ENCODE results near the gene CCM2L. TPM values are rescaled to one million over a fixed set of nuclear protein-coding genes. Genes with fewer than 3 reads are reported as not detected.

The CCM2L gene
- total and polyA plus RNA-seq, 7 donors = 3.3 to 7.3 (median 4.0) TPM

DNA sequence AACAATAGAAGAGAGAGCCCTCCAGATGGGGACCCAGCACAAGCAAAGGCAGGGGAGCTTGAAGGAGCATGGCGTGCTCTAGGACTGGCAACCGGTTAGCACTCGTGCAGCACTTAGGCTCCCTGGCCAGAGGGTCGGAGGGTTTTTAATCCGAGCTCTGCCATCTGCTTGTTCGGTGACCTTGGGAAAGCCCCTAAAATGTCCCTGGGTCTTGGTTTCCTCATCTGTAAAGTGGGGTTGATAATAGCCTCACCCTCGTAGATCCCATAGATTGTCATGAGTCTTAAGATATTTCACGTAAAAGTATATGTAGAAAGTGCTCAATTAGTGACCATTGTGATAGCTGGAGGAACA lies 25.2 kb downstream of the CCM2L start:
- H3K4me1 ChIP-seq = no peaks in the 10 kb centered on the region
- H3K27me3 ChIP-seq (ENCODE audit: insufficient read depth in 3 of 3, low read length in 2 of 3) = peaks cover 0 to 46% (median 3%) of the 10 kb centered on the region in 3 donors
- 75 to 84% (median 83%) methylated on average over 8 of the region's 8 CpGs for WGBS, 3 donors
- DNase-seq (no peak), ATAC-seq (no peak)
- H3K36me3 ChIP-seq (ENCODE audit: insufficient read depth in 1 of 2, low read depth in 1 of 2) = no peaks in the 10 kb centered on the region
- no peak overlapping the region for H3K4me3 ChIP-seq
- intact Hi-C loops (cut with DNase I) = loop anchor here in 1 of 2 donors (10.0 kb wide), 2 partner anchors 211 to 311 kb away; partner anchors contain the start of gene BCL2L1
- no peaks in the 10 kb centered on the region for H3K9me3 ChIP-seq
- TF ChIP-seq, protein P1, sequence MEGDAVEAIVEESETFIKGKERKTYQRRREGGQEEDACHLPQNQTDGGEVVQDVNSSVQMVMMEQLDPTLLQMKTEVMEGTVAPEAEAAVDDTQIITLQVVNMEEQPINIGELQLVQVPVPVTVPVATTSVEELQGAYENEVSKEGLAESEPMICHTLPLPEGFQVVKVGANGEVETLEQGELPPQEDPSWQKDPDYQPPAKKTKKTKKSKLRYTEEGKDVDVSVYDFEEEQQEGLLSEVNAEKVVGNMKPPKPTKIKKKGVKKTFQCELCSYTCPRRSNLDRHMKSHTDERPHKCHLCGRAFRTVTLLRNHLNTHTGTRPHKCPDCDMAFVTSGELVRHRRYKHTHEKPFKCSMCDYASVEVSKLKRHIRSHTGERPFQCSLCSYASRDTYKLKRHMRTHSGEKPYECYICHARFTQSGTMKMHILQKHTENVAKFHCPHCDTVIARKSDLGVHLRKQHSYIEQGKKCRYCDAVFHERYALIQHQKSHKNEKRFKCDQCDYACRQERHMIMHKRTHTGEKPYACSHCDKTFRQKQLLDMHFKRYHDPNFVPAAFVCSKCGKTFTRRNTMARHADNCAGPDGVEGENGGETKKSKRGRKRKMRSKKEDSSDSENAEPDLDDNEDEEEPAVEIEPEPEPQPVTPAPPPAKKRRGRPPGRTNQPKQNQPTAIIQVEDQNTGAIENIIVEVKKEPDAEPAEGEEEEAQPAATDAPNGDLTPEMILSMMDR (IDR thresholded peaks at IDR 0.05) = no peak
- H3K27ac ChIP-seq = no peak overlapping the region

DNA sequence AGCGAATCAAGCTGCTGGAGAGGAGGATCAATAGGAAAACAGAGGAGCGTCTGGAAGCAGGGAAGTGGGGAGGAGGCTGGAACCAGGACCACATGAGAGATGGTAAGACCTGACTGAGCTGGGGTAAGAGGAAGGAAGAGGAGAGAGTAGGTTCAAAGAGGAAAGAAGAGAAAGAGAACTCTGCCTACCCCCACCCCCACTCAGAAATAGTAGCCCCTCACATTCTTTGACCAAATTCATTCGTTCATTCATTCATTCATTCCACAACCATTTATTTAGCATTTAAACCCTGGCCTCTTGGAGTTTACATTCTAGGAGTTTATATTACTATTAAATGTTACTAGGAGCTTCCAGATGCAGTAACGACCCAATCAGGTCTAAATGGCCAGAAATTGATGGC lies 26.0 kb downstream of the CCM2L start:
- DNase-seq (no peak), ATAC-seq (no peak)
- H3K36me3 ChIP-seq (ENCODE audit: insufficient read depth in 1 of 2, low read depth in 1 of 2) = no peaks in the 10 kb centered on the region
- no peak overlapping the region for H3K27ac ChIP-seq
- H3K9me3 ChIP-seq = no peaks in the 10 kb centered on the region
- no peak overlapping the region for H3K4me3 ChIP-seq
- H3K4me1 ChIP-seq = no peaks in the 10 kb centered on the region
- intact Hi-C loops (cut with DNase I) = loop anchor here in 1 of 2 donors (10.0 kb wide), 2 partner anchors 211 to 311 kb away; partner anchors contain the start of gene BCL2L1
- peaks cover 0 to 46% (median 3%) of the 10 kb centered on the region in 3 donors for H3K27me3 ChIP-seq (ENCODE audit: insufficient read depth in 3 of 3, low read length in 2 of 3)
- WGBS, 3 donors = 47 to 54% (median 54%) methylated on average over 4 of the region's 4 CpGs
- TF ChIP-seq, protein P1 (IDR thresholded peaks at IDR 0.05) = no peak

DNA sequence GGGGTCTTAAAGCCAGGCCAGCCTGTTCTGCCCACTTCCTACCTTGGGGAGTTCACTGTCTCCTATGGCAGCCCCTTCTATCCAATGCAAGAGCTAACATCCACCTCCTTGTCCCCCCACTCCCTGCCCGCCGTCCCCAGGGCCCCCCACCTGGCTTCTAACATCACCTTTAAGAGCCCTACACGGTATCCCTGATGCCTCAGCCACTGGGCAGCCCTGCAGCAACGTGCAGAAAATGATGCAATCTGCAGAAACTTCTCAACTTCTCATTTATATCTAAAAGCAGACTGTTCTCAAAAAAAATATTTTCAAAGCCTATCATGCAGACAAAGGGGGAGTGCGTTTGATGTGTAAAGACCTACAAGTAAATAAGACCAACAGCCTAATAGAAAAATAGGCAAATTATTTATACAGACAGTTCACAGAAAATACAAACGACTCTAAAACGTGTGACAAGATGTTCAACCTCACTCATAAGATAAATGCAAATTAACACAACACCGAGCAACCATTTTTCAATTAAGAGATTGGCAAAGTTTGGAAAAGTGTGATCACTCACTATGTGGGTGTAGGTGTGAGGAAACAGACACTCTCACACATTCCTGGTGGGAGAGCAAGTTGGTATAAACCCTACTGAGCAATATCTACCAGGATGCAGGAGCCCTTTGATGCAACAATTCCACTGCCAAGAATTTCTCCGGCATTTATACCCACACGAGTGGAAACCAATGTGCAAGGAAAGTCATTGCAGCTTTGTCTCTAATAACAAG lies 26.7 kb downstream of the CCM2L start:
- no peaks in the 10 kb centered on the region for H3K36me3 ChIP-seq (ENCODE audit: insufficient read depth in 1 of 2, low read depth in 1 of 2)
- ATAC-seq (no peak), DNase-seq (no peak)
- 49 to 64% (median 49%) methylated on average over 10 of the region's 10 CpGs for WGBS, 3 donors
- no peak overlapping the region for H3K4me3 ChIP-seq
- peaks cover 0 to 46% (median 3%) of the 10 kb centered on the region in 3 donors for H3K27me3 ChIP-seq (ENCODE audit: insufficient read depth in 3 of 3, low read length in 2 of 3)
- H3K4me1 ChIP-seq = no peaks in the 10 kb centered on the region
- TF ChIP-seq, protein P1 (IDR thresholded peaks at IDR 0.05) = no peak
- H3K9me3 ChIP-seq = no peaks in the 10 kb centered on the region
- intact Hi-C loops (cut with DNase I) = loop anchor here in 1 of 2 donors (10.0 kb wide), 2 partner anchors 212 to 312 kb away; partner anchors contain the start of gene BCL2L1
- H3K27ac ChIP-seq = no peak overlapping the region

DNA sequence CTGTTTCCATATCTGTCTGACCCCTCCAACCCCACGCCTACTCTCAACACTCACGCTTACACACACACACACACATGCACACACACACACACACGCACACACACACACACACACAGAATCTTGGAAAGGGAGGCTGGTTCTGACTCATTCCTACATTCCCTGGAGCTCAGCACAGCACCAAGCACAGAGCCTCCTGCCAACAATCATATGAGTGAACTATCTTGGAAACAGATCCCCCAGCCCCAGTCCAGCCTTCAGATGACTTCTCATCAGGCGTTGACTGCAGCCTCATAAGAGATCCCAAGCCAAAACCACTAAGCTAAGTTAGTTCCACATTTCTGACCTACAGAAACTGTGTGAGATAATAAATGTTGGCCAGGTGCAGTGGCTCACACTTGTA lies 27.7 kb downstream of the CCM2L start:
- Histone ChIP-seq H3K36me3 (ENCODE audit: insufficient read depth in 1 of 2, low read depth in 1 of 2) (no peaks in the 10 kb centered on the region), H3K4me3 (no peak overlapping the region), H3K27me3 (ENCODE audit: insufficient read depth in 3 of 3, low read length in 2 of 3) (peaks cover 0 to 42% (median 3%) of the 10 kb centered on the region in 3 donors), H3K27ac (no peak overlapping the region), H3K4me1 (no peaks in the 10 kb centered on the region), H3K9me3 (no peaks in the 10 kb centered on the region)
- 42 to 87% (median 56%) methylated on average over 4 of the region's 4 CpGs for WGBS, 3 donors
- TF ChIP-seq, protein P1 (IDR thresholded peaks at IDR 0.05) = no peak
- no peak for ATAC-seq
- DNase-seq = no peak
- intact Hi-C loops (cut with DNase I) = loop anchor here in 1 of 2 donors (10.0 kb wide), 2 partner anchors 213 to 313 kb away; partner anchors contain the start of gene BCL2L1

All from psoas muscle (tissue), 8 donors.